ENCODE measurements around the gene EMC6. TPM values are rescaled to one million over a fixed set of nuclear protein-coding genes. Genes with fewer than 3 reads are reported as not detected.

EMC6 gene
- total RNA-seq, 1 experiment from 2014 or later: 36.8 TPM

DNA sequence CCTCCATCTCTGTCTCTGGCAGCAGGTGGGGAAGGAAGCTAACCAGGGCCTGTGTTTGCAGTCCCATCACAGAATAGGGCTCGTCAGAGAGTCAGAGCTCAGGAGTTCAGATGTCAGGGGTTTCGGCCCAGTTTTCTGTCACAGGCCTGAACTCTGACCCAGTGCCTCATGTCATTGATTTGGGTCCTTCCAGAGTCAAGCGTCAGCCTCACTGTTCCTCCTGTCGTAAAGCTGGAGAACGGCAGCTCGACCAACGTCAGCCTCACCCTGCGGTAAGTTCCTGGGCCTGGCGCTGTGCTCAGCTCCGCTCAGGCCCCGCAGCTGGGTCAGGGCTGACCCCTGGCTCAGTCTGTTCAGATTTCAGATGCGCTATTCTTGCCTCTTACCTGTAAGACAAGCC is 21.4 kb upstream of the EMC6 start:
- Histone ChIP-seq H3K4me3 (ENCODE audit: low read depth, low read length) (no peak overlapping the region), H3K4me1 (no peaks in the 10 kb centered on the region), H3K36me3 (ENCODE audit: control insufficient read depth, insufficient read depth, low read length) (no peaks in the 10 kb centered on the region), H3K27me3 (replicated peaks; ENCODE audit: control insufficient read depth, insufficient read depth, low read length) (no peaks in the 10 kb centered on the region), H3K9me3 (no peaks in the 10 kb centered on the region)
- no peak overlapping the region for H3K4me3 Mint-ChIP-seq (ENCODE audit: unreplicated experiment)
- DNase-seq: no peak
- H3K27ac Mint-ChIP-seq (ENCODE audit: unreplicated experiment): no peak overlapping the region
- H3K27me3 Mint-ChIP-seq (ENCODE audit: insufficient read depth, unreplicated experiment): no peaks in the 10 kb centered on the region
- no TSS peak for BruUV-seq (replicated peaks)
- CTCF ChIA-PET: interaction anchor here (0.6 to 1.7 kb wide), 4 partner anchors 11 to 598 kb away, joined by 3 to 9 read pairs (median 5); partner anchors contain the start of genes CTNS and SHPK
- TF ChIP-seq, protein P1, sequence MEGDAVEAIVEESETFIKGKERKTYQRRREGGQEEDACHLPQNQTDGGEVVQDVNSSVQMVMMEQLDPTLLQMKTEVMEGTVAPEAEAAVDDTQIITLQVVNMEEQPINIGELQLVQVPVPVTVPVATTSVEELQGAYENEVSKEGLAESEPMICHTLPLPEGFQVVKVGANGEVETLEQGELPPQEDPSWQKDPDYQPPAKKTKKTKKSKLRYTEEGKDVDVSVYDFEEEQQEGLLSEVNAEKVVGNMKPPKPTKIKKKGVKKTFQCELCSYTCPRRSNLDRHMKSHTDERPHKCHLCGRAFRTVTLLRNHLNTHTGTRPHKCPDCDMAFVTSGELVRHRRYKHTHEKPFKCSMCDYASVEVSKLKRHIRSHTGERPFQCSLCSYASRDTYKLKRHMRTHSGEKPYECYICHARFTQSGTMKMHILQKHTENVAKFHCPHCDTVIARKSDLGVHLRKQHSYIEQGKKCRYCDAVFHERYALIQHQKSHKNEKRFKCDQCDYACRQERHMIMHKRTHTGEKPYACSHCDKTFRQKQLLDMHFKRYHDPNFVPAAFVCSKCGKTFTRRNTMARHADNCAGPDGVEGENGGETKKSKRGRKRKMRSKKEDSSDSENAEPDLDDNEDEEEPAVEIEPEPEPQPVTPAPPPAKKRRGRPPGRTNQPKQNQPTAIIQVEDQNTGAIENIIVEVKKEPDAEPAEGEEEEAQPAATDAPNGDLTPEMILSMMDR (IDR thresholded peaks at IDR 0.05; ENCODE audit: insufficient read depth in 1 of 2, low read depth in 1 of 2, low read length in 1 of 2, severe bottlenecking in 1 of 2, unreplicated experiment in 1 of 2): no peak
- no peaks in the 10 kb centered on the region for H3K4me1 Mint-ChIP-seq (ENCODE audit: low read depth, unreplicated experiment)
- H3K9me3 Mint-ChIP-seq (ENCODE audit: unreplicated experiment): no peaks in the 10 kb centered on the region
- intact Hi-C loops (cut with micrococcal nuclease; ENCODE audit: unreplicated experiment): loop anchor here (5.0 kb wide), 1 partner anchor 600 kb away; no protein-coding TSS in a partner anchor
- POLR2A ChIA-PET: interaction anchor here (1.6 kb wide), 1 partner anchor 11 kb away, joined by 6 read pairs; the partner anchor contains the start of genes CTNS and SHPK
- peaks cover 5% of the 10 kb centered on the region for H3K36me3 Mint-ChIP-seq (ENCODE audit: insufficient read depth, unreplicated experiment)

GRCh38 chr17:3647769-3648555 is 20.6 kb upstream of the EMC6 start:
- H3K4me3 Mint-ChIP-seq (ENCODE audit: unreplicated experiment): no peak overlapping the region
- H3K27ac Mint-ChIP-seq (ENCODE audit: unreplicated experiment): no peak overlapping the region

GRCh38 chr17:3655766-3656165 is 12.8 kb upstream of the EMC6 start:
- no peak overlapping the region for H3K27ac Mint-ChIP-seq (ENCODE audit: unreplicated experiment)
- H3K9me3 ChIP-seq: no peaks in the 10 kb centered on the region
- no peak for DNase-seq
- ChIA-PET POLR2A (interaction anchor here (0.6 kb wide), 1 partner anchor 44 kb away, joined by 3 read pairs; no protein-coding TSS in a partner anchor), CTCF (interaction anchor here (0.5 kb wide), 1 partner anchor 10 kb away, joined by 3 read pairs; no protein-coding TSS in a partner anchor)
- no peak overlapping the region for H3K4me3 ChIP-seq (ENCODE audit: low read depth, low read length)
- intact Hi-C loops (cut with micrococcal nuclease; ENCODE audit: unreplicated experiment): no loop called here
- H3K4me3 Mint-ChIP-seq (ENCODE audit: unreplicated experiment): no peak overlapping the region
- no peaks in the 10 kb centered on the region for H3K27me3 Mint-ChIP-seq (ENCODE audit: insufficient read depth, unreplicated experiment)
- H3K36me3 Mint-ChIP-seq (ENCODE audit: insufficient read depth, unreplicated experiment): peaks cover 8% of the 10 kb centered on the region
- no peaks in the 10 kb centered on the region for H3K4me1 ChIP-seq
- no peaks in the 10 kb centered on the region for H3K9me3 Mint-ChIP-seq (ENCODE audit: unreplicated experiment)
- BruUV-seq (replicated peaks): no TSS peak
- TF ChIP-seq, protein P1 (IDR thresholded peaks at IDR 0.05; ENCODE audit: insufficient read depth in 1 of 2, low read depth in 1 of 2, low read length in 1 of 2, severe bottlenecking in 1 of 2, unreplicated experiment in 1 of 2): no peak
- no peaks in the 10 kb centered on the region for H3K27me3 ChIP-seq (replicated peaks; ENCODE audit: control insufficient read depth, insufficient read depth, low read length)
- no peaks in the 10 kb centered on the region for H3K4me1 Mint-ChIP-seq (ENCODE audit: low read depth, unreplicated experiment)
- no peaks in the 10 kb centered on the region; the same call in 1 of the 2 replicates for H3K36me3 ChIP-seq (ENCODE audit: control insufficient read depth, insufficient read depth, low read length)

More at GRCh38 chr17:3647769-3648555, 20.6 kb upstream of the EMC6 start:
- POLR2A ChIA-PET: interaction anchor here (1.6 kb wide), 1 partner anchor 12 kb away, joined by 6 read pairs; the partner anchor contains the start of genes CTNS and SHPK
- H3K27me3 Mint-ChIP-seq (ENCODE audit: insufficient read depth, unreplicated experiment): no peaks in the 10 kb centered on the region
- intact Hi-C loops (cut with micrococcal nuclease; ENCODE audit: unreplicated experiment): loop anchor here (5.0 kb wide), 1 partner anchor 601 kb away; no protein-coding TSS in a partner anchor
- no peaks in the 10 kb centered on the region for H3K27me3 ChIP-seq (replicated peaks; ENCODE audit: control insufficient read depth, insufficient read depth, low read length)
- BruUV-seq (replicated peaks): no TSS peak
- TF ChIP-seq, protein P1 (IDR thresholded peaks at IDR 0.05; ENCODE audit: insufficient read depth in 1 of 2, low read depth in 1 of 2, low read length in 1 of 2, severe bottlenecking in 1 of 2, unreplicated experiment in 1 of 2): peak; percentile 30 to 35
- DNase-seq: peak; percentile 51 to 54
- H3K9me3 Mint-ChIP-seq (ENCODE audit: unreplicated experiment): no peaks in the 10 kb centered on the region
- H3K4me1 ChIP-seq: no peaks in the 10 kb centered on the region
- H3K36me3 Mint-ChIP-seq (ENCODE audit: insufficient read depth, unreplicated experiment): peaks cover 5% of the 10 kb centered on the region
- no peaks in the 10 kb centered on the region for H3K9me3 ChIP-seq
- no peaks in the 10 kb centered on the region for H3K4me1 Mint-ChIP-seq (ENCODE audit: low read depth, unreplicated experiment)
- CTCF ChIA-PET: interaction anchor here (0.6 to 1.7 kb wide), 4 partner anchors 12 to 599 kb away, joined by 3 to 9 read pairs (median 5); partner anchors contain the start of genes CTNS and SHPK
- H3K36me3 ChIP-seq (ENCODE audit: control insufficient read depth, insufficient read depth, low read length): no peaks in the 10 kb centered on the region
- H3K4me3 ChIP-seq (ENCODE audit: low read depth, low read length): no peak overlapping the region

All from Caco-2 (cell line).